ENCODE measurements around the gene CACNG7. TPM values are rescaled to one million over a fixed set of nuclear protein-coding genes. Genes with fewer than 3 reads are reported as not detected.

Gene CACNG7
- total RNA-seq, 1 experiment from 2014 or later, result 22.7 TPM

GRCh38 chr19:53867225-53868090 lies 41.6 kb upstream of the CACNG7 start, which contains the start of gene MYADM:
MYADM (plus strand) TSS chr19:53867883; CDS start chr19:53873530, 5,647 bp downstream.
- peaks cover 26 to 33% of the 10 kb centered on the region in 2 experiments for H3K4me1 Mint-ChIP-seq
- Histone ChIP-seq H3K79me2 (ENCODE audit: insufficient read depth, low read length) (peaks cover 2% of the 10 kb centered on the region; the same call in 1 of the 2 replicates), H2BK120ac (ENCODE audit: low read depth, low read length, poor library complexity, severe bottlenecking) (peak within 1 kb of the TSS; percentile 99), H2BK5ac (ENCODE audit: insufficient read length, low read length) (peak within 1 kb of the TSS; percentile 77), H3K4me1 (ENCODE audit: insufficient read depth, low read length) (peaks cover 2% of the 10 kb centered on the region; the same call in 1 of the 2 replicates), H3T11ph (ENCODE audit: low read length) (peak within 1 kb of the TSS; percentile 93), H4K5ac (ENCODE audit: insufficient read length, low read depth, low read length) (peak within 1 kb of the TSS; percentile 80), H3K56ac (ENCODE audit: insufficient read length, low read depth, low read length) (no peak within 1 kb of the TSS), H2BK12ac (ENCODE audit: insufficient read length, low read depth, low read length) (peak within 1 kb of the TSS; percentile 90), H2AK5ac (ENCODE audit: insufficient read length, low read length) (peak within 1 kb of the TSS; percentile 18), H4K8ac (replicated peaks; ENCODE audit: insufficient read length, low read depth, low read length) (no peak within 1 kb of the TSS), H3K27ac (ENCODE audit: insufficient read length, low read depth, low read length) (peak within 1 kb of the TSS; percentile 96), H3K9me3 (ENCODE audit: control insufficient read depth, low read depth, low read length) (no peaks in the 10 kb centered on the region), H3K4me2 (ENCODE audit: insufficient read depth, insufficient read length, low read length) (peak within 1 kb of the TSS; percentile 92), H3K23ac (ENCODE audit: insufficient read length, low read depth, low read length) (no peak within 1 kb of the TSS), H2BK20ac (ENCODE audit: low read depth, low read length, poor library complexity, severe bottlenecking) (peak within 1 kb of the TSS; percentile 15), H4K20me1 (ENCODE audit: control insufficient read depth, insufficient read depth, insufficient read length) (no peaks in the 10 kb centered on the region), H2AFZ (ENCODE audit: low read length) (no peak within 1 kb of the TSS), H3K27me3 (ENCODE audit: insufficient read depth, low read length) (no peaks in the 10 kb centered on the region), H2BK15ac (ENCODE audit: low read depth, low read length) (peak within 1 kb of the TSS; percentile 72; the same call in 1 of the 2 replicates), H3K18ac (ENCODE audit: insufficient read length, low read depth, low read length) (peak within 1 kb of the TSS; percentile 99), H4K91ac (ENCODE audit: insufficient read length, low read depth, low read length) (peak within 1 kb of the TSS; percentile 91), H3K9ac (ENCODE audit: extremely low read depth, insufficient read length, low read length) (peak within 1 kb of the TSS; percentile 92), H3K14ac (ENCODE audit: insufficient read depth, low read length) (peak within 1 kb of the TSS; percentile 99), H3K4ac (ENCODE audit: low read depth, low read length) (peak within 1 kb of the TSS; percentile 93; the same call in 1 of the 2 replicates), H3K79me1 (ENCODE audit: insufficient read depth, low read depth, low read length, poor library complexity, severe bottlenecking) (no peaks in the 10 kb centered on the region), H3K23me2 (ENCODE audit: insufficient read length, low read depth, low read length, poor library complexity, severe bottlenecking) (peaks cover 15% of the 10 kb centered on the region)
- peak within 1 kb of the TSS; percentile 92 to 97 for H3K4me3 Mint-ChIP-seq
- peaks cover 12 to 18% (median 13%) of the 10 kb centered on the region in 3 experiments; a peak in 6 of 7 replicates for H3K36me3 Mint-ChIP-seq (ENCODE audit: insufficient read depth in 1 of 3, low read depth in 3 of 3)
- peaks cover 8% of the 10 kb centered on the region for H3K27me3 Mint-ChIP-seq (ENCODE audit: low read depth)
- DNase-seq, result peak; percentile 100
- H3K27ac Mint-ChIP-seq, result peak within 1 kb of the TSS; percentile 99 to 100 (median 100)
- TF ChIP-seq CTCF (conservative IDR thresholded peaks at IDR 0.05), result no peak
- no peaks in the 10 kb centered on the region for H3K9me3 Mint-ChIP-seq
- no CpG with 5 or more reads among the region's 37 CpGs for WGBS (ENCODE audit: extremely low coverage, insufficient read length, low lambda C conversion rate)
